GM23338 (cell line): ENCODE data around the gene MYO1D. TPM values are rescaled to one million over a fixed set of nuclear protein-coding genes. Genes with fewer than 3 reads are reported as not detected.

Source experiments
- ATAC-seq: fragments of 200-7000 bp; cut with Tn5 transposase; 3 replicates; pipeline ENCODE4 v1.9.1; 2020
- DNase-seq: peaks from one replicate; pipeline ENCODE4 v3.0.0-alpha.2; 2015; ENCODE audit warnings: low spot score
- H2AFZ ChIP-seq: fragments of 200-600 bp; sonication (generic); 2 replicates; pipeline ENCODE4 v1.8.0; 2016; ENCODE audit warnings: antibody characterized with exemption, mild to moderate bottlenecking, moderate library complexity
- H3F3A ChIP-seq: fragments of 200-600 bp; sonication (generic); replicated peaks from 2 replicates; pipeline ENCODE4 v1.8.0; 2017; ENCODE audit warnings: antibody characterized with exemption, mixed run types, low read depth
- H3K27ac ChIP-seq: fragments of 200-600 bp; sonication (generic); 2 replicates; pipeline ENCODE4 v1.6.1; 2016; ENCODE audit warnings: low read depth
- H3K27me3 ChIP-seq: fragments of 200-600 bp; sonication (generic); 2 replicates; pipeline ENCODE4 v1.8.0; 2016; ENCODE audit warnings: mild to moderate bottlenecking, mixed run types, moderate library complexity; ENCODE audit not compliant: insufficient read depth
- H3K36me3 ChIP-seq: fragments of 200-600 bp; sonication (generic); 2 replicates; pipeline ENCODE4 v1.8.0; 2016; ENCODE audit warnings: mild to moderate bottlenecking; ENCODE audit not compliant: insufficient read depth
- H3K4me1 ChIP-seq: fragments of 200-600 bp; sonication (generic); 2 replicates; pipeline ENCODE4 v1.8.0; 2016; ENCODE audit warnings: mild to moderate bottlenecking, moderate library complexity; ENCODE audit not compliant: insufficient read depth
- H3K4me2 ChIP-seq: fragments of 200-600 bp; sonication (generic); 2 replicates; pipeline ENCODE4 v1.7.1; 2017; ENCODE audit warnings: mixed run types
- H3K4me3 ChIP-seq: fragments of 200-600 bp; sonication (generic); 2 replicates; pipeline ENCODE4 v1.6.1; 2016; ENCODE audit warnings: mixed run types
- H3K79me2 ChIP-seq: fragments of 200-600 bp; sonication (generic); replicated peaks from 2 replicates; pipeline ENCODE4 v1.8.0; 2017; ENCODE audit warnings: mild to moderate bottlenecking; ENCODE audit not compliant: insufficient read depth
- H3K9me2 ChIP-seq: fragments of 200-600 bp; sonication (generic); 2 replicates; pipeline ENCODE4 v1.8.0; 2017; ENCODE audit not compliant: insufficient read depth
- H4K20me1 ChIP-seq: fragments of 200-600 bp; sonication (generic); replicated peaks from 2 replicates; pipeline ENCODE4 v1.8.0; 2017; ENCODE audit warnings: mild to moderate bottlenecking; ENCODE audit not compliant: insufficient read depth
- H3K27ac Mint-ChIP-seq: 2 replicates; pipeline ENCODE4 v1.8.0; 2020; ENCODE audit warnings: inconsistent platforms, mild to moderate bottlenecking, moderate library complexity, mixed read lengths
- H3K27me3 Mint-ChIP-seq: 3 replicates; pipeline ENCODE4 v1.8.0; 2022; ENCODE audit warnings: low read depth, mild to moderate bottlenecking, moderate library complexity, mixed read lengths, inconsistent platforms; ENCODE audit not compliant: insufficient read depth, poor library complexity
- H3K36me3 Mint-ChIP-seq: 3 replicates; pipeline ENCODE4 v1.8.0; 2021; ENCODE audit warnings: low read depth, mild to moderate bottlenecking, inconsistent platforms, moderate library complexity, mixed read lengths
- H3K4me1 Mint-ChIP-seq: 3 replicates; pipeline ENCODE4 v1.8.0; 2020; ENCODE audit warnings: mild to moderate bottlenecking, inconsistent platforms, mixed read lengths
- H3K4me3 Mint-ChIP-seq: 3 replicates; pipeline ENCODE4 v1.8.0; 2021; ENCODE audit warnings: moderate library complexity, mild to moderate bottlenecking, inconsistent platforms, mixed read lengths
- H3K9me3 Mint-ChIP-seq: 3 replicates; pipeline ENCODE4 v1.8.0; 2020; ENCODE audit warnings: moderate library complexity, mild to moderate bottlenecking, inconsistent platforms, mixed read lengths
- CREB1 ChIP-seq: fragments of 250-450 bp; sonication (Bioruptor Pico); IDR thresholded peaks from 2 replicates; pipeline ENCODE4 v1.5.0; 2020; ENCODE audit warnings: low read depth, mild to moderate bottlenecking, moderate library complexity
- EZH2 ChIP-seq: fragments of 200-600 bp; sonication (generic); IDR thresholded peaks from one replicate; pipeline ENCODE4 v1.8.0; 2017; ENCODE audit warnings: antibody characterized with exemption, mild to moderate bottlenecking, low read depth; ENCODE audit not compliant: unreplicated experiment
- EZH2phosphoT487 ChIP-seq: fragments of 200-600 bp; sonication (generic); IDR thresholded peaks from one replicate; pipeline ENCODE4 v1.8.1; 2018; ENCODE audit warnings: antibody characterized with exemption; ENCODE audit not compliant: unreplicated experiment
- JUNB ChIP-seq: IDR thresholded peaks from one replicate; pipeline ENCODE4 v1.6.1; 2016; ENCODE audit warnings: antibody characterized with exemption; ENCODE audit not compliant: unreplicated experiment
- NANOG ChIP-seq: IDR thresholded peaks from 2 replicates; pipeline ENCODE4 v1.6.1; 2016; ENCODE audit warnings: antibody characterized with exemption, borderline replicate concordance
- POLR2AphosphoS5 ChIP-seq: IDR thresholded peaks from 2 replicates; pipeline ENCODE4 v1.6.1; 2016; ENCODE audit warnings: antibody characterized with exemption, low read depth
- STAT1 ChIP-seq: IDR thresholded peaks from one replicate; pipeline ENCODE4 v1.6.1; 2016; ENCODE audit warnings: antibody characterized with exemption; ENCODE audit not compliant: unreplicated experiment
- ZNF114 ChIP-seq: fragments of 250-450 bp; sonication (Bioruptor Pico); IDR thresholded peaks from 2 replicates; pipeline ENCODE4 v1.5.0; 2020; ENCODE audit warnings: mild to moderate bottlenecking, moderate library complexity
- ZNF331 ChIP-seq: fragments of 250-450 bp; sonication (Bioruptor Pico); IDR thresholded peaks from 2 replicates; pipeline ENCODE4 v1.5.0; 2020; ENCODE audit warnings: low read depth, mild to moderate bottlenecking, moderate library complexity
- polyA plus RNA-seq: library from polyadenylated mRNA; unstranded; fragments of >200 nt; fragmentation: Nextera tagmentation; extraction: Ambion mirVana; gene quantifications from 2 replicates; pipeline ENCODE4 v1.2.1, GENCODE V29; 2016
- total RNA-seq: library from RNA; depleted of rRNA; stranded (reverse); fragments of >200 nt; shearing (Covaris generic); gene quantifications from 2 replicates; pipeline ENCODE4 v1.2.3, GENCODE V29; 2014
- TF ChIP-seq, protein P1 (sequence below): IDR thresholded peaks from 2 replicates; pipeline ENCODE4 v1.6.1; 2016; ENCODE audit warnings: antibody characterized with exemption
- TF ChIP-seq, protein P2 (sequence below): fragments of 250-450 bp; sonication (Bioruptor Pico); IDR thresholded peaks from 2 replicates; pipeline ENCODE4 v1.5.0; 2020; ENCODE audit warnings: mild to moderate bottlenecking, moderate library complexity
- TF ChIP-seq, protein P3 (sequence below): IDR thresholded peaks from one replicate; pipeline ENCODE4 v1.6.1; 2018; ENCODE audit warnings: antibody characterized with exemption; ENCODE audit not compliant: unreplicated experiment
- TF ChIP-seq, protein P4 (sequence below), 2 experiments: fragments of 200-600 bp in 1 of 2; sonication (generic) in 1 of 2; conservative IDR thresholded peaks; 2 replicates each; pipeline versions ENCODE4 v1.5.1 to v1.6.1; 2016 to 2017; ENCODE audit warnings: antibody characterized with exemption in 2 of 2, low read depth in 2 of 2, mild to moderate bottlenecking in 2 of 2, moderate library complexity in 1 of 2

The MYO1D gene
- total and polyA plus RNA-seq, 2 experiments from 2014 or later: 8.6 to 28.6 TPM

DNA sequence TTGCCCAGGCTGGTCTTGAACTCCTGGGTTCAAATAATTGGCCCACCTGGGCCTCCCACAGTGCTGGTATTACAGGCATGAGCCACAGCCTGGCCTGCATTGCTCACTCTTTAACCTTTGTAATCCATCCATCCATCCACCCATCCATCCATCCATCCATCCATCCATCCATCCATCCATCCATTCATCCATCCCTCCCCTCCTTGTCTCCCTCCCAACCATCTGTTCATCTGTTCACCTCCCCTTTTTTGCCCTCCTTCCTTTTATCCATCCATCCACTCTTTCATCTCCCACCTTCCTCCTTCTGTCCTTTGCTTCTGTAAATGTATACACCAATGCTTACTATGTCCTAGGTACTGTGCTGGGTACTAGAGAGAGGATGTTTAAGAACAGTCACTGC lies 324.6 kb downstream of the MYO1D start:
- ATAC-seq (no peak), DNase-seq (no peak)
- Histone ChIP-seq H3K4me3 (no peak overlapping the region), H3K4me1 (peaks cover 28% of the 10 kb centered on the region), H3K36me3 (no peaks in the 10 kb centered on the region), H3K79me2 (no peaks in the 10 kb centered on the region), H2AFZ (no peak overlapping the region), H3K9me2 (no peaks in the 10 kb centered on the region), H3F3A (no peaks in the 10 kb centered on the region), H3K27me3 (no peaks in the 10 kb centered on the region), H3K4me2 (no peak overlapping the region), H4K20me1 (no peaks in the 10 kb centered on the region), H3K27ac (no peak overlapping the region)
- Mint-ChIP-seq H3K27me3 (peaks cover 8% of the 10 kb centered on the region), H3K36me3 (no peaks in the 10 kb centered on the region), H3K9me3 (no peaks in the 10 kb centered on the region), H3K4me3 (no peak overlapping the region), H3K4me1 (peaks cover 23% of the 10 kb centered on the region), H3K27ac (no peak overlapping the region)
- TF ChIP-seq ZNF331 (CRISPR knock-in tag) (no peak), STAT1 (no peak), EZH2 (no peak), CREB1 (CRISPR knock-in tag) (no peak), ZNF114 (no peak), NANOG (no peak), JUNB (no peak), EZH2phosphoT487 (no peak), POLR2AphosphoS5 (no peak)
- TF ChIP-seq, protein P1, sequence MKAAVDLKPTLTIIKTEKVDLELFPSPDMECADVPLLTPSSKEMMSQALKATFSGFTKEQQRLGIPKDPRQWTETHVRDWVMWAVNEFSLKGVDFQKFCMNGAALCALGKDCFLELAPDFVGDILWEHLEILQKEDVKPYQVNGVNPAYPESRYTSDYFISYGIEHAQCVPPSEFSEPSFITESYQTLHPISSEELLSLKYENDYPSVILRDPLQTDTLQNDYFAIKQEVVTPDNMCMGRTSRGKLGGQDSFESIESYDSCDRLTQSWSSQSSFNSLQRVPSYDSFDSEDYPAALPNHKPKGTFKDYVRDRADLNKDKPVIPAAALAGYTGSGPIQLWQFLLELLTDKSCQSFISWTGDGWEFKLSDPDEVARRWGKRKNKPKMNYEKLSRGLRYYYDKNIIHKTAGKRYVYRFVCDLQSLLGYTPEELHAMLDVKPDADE: no peak
- TF ChIP-seq, protein P2, sequence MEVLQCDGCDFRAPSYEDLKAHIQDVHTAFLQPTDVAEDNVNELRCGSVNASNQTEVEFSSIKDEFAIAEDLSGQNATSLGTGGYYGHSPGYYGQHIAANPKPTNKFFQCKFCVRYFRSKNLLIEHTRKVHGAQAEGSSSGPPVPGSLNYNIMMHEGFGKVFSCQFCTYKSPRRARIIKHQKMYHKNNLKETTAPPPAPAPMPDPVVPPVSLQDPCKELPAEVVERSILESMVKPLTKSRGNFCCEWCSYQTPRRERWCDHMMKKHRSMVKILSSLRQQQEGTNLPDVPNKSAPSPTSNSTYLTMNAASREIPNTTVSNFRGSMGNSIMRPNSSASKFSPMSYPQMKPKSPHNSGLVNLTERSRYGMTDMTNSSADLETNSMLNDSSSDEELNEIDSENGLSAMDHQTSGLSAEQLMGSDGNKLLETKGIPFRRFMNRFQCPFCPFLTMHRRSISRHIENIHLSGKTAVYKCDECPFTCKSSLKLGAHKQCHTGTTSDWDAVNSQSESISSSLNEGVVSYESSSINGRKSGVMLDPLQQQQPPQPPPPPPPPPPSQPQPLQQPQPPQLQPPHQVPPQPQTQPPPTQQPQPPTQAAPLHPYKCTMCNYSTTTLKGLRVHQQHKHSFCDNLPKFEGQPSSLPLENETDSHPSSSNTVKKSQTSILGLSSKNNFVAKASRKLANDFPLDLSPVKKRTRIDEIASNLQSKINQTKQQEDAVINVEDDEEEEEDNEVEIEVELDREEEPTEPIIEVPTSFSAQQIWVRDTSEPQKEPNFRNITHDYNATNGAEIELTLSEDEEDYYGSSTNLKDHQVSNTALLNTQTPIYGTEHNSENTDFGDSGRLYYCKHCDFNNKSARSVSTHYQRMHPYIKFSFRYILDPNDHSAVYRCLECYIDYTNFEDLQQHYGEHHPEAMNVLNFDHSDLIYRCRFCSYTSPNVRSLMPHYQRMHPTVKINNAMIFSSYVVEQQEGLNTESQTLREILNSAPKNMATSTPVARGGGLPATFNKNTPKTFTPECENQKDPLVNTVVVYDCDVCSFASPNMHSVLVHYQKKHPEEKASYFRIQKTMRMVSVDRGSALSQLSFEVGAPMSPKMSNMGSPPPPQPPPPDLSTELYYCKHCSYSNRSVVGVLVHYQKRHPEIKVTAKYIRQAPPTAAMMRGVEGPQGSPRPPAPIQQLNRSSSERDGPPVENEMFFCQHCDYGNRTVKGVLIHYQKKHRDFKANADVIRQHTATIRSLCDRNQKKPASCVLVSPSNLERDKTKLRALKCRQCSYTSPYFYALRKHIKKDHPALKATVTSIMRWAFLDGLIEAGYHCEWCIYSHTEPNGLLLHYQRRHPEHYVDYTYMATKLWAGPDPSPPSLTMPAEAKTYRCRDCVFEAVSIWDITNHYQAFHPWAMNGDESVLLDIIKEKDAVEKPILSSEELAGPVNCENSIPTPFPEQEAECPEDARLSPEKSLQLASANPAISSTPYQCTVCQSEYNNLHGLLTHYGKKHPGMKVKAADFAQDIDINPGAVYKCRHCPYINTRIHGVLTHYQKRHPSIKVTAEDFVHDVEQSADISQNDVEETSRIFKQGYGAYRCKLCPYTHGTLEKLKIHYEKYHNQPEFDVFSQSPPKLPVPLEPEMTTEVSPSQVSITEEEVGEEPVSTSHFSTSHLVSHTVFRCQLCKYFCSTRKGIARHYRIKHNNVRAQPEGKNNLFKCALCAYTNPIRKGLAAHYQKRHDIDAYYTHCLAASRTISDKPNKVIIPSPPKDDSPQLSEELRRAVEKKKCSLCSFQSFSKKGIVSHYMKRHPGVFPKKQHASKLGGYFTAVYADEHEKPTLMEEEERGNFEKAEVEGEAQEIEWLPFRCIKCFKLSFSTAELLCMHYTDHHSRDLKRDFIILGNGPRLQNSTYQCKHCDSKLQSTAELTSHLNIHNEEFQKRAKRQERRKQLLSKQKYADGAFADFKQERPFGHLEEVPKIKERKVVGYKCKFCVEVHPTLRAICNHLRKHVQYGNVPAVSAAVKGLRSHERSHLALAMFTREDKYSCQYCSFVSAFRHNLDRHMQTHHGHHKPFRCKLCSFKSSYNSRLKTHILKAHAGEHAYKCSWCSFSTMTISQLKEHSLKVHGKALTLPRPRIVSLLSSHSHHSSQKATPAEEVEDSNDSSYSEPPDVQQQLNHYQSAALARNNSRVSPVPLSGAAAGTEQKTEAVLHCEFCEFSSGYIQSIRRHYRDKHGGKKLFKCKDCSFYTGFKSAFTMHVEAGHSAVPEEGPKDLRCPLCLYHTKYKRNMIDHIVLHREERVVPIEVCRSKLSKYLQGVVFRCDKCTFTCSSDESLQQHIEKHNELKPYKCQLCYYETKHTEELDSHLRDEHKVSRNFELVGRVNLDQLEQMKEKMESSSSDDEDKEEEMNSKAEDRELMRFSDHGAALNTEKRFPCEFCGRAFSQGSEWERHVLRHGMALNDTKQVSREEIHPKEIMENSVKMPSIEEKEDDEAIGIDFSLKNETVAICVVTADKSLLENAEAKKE (CRISPR knock-in tag): no peak
- TF ChIP-seq, protein P3, sequence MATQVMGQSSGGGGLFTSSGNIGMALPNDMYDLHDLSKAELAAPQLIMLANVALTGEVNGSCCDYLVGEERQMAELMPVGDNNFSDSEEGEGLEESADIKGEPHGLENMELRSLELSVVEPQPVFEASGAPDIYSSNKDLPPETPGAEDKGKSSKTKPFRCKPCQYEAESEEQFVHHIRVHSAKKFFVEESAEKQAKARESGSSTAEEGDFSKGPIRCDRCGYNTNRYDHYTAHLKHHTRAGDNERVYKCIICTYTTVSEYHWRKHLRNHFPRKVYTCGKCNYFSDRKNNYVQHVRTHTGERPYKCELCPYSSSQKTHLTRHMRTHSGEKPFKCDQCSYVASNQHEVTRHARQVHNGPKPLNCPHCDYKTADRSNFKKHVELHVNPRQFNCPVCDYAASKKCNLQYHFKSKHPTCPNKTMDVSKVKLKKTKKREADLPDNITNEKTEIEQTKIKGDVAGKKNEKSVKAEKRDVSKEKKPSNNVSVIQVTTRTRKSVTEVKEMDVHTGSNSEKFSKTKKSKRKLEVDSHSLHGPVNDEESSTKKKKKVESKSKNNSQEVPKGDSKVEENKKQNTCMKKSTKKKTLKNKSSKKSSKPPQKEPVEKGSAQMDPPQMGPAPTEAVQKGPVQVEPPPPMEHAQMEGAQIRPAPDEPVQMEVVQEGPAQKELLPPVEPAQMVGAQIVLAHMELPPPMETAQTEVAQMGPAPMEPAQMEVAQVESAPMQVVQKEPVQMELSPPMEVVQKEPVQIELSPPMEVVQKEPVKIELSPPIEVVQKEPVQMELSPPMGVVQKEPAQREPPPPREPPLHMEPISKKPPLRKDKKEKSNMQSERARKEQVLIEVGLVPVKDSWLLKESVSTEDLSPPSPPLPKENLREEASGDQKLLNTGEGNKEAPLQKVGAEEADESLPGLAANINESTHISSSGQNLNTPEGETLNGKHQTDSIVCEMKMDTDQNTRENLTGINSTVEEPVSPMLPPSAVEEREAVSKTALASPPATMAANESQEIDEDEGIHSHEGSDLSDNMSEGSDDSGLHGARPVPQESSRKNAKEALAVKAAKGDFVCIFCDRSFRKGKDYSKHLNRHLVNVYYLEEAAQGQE: no peak
- TF ChIP-seq, protein P4, sequence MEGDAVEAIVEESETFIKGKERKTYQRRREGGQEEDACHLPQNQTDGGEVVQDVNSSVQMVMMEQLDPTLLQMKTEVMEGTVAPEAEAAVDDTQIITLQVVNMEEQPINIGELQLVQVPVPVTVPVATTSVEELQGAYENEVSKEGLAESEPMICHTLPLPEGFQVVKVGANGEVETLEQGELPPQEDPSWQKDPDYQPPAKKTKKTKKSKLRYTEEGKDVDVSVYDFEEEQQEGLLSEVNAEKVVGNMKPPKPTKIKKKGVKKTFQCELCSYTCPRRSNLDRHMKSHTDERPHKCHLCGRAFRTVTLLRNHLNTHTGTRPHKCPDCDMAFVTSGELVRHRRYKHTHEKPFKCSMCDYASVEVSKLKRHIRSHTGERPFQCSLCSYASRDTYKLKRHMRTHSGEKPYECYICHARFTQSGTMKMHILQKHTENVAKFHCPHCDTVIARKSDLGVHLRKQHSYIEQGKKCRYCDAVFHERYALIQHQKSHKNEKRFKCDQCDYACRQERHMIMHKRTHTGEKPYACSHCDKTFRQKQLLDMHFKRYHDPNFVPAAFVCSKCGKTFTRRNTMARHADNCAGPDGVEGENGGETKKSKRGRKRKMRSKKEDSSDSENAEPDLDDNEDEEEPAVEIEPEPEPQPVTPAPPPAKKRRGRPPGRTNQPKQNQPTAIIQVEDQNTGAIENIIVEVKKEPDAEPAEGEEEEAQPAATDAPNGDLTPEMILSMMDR (conservative IDR thresholded peaks at IDR 0.05; ENCODE audit: low read depth in 2 of 2): no peak
